Sigmoid colon (tissue), 3 donors: ENCODE data around the gene CNOT3.

Source experiments
- CTCF ChIP-seq, 4 experiments: fragments of 450-650 bp in 3 of 4; fragments of 200-600 bp in 1 of 4; IDR thresholded peaks; one replicate each; pipeline ENCODE4 v1.5.1; 2016 to 2019; ENCODE audit warnings: antibody characterized with exemption in 4 of 4, mild to moderate bottlenecking in 3 of 4, moderate library complexity in 2 of 4
- POLR2A ChIP-seq, 2 donors: fragments of 450-650 bp; IDR thresholded peaks; one replicate each; pipeline ENCODE4 v1.6.1; 2016; ENCODE audit warnings: antibody characterized with exemption in 2 of 2, mild to moderate bottlenecking in 2 of 2, moderate library complexity in 2 of 2

- no peak for TF ChIP-seq CTCF (IDR thresholded peaks at IDR 0.05)
- no peak for TF ChIP-seq POLR2A (IDR thresholded peaks at IDR 0.05)
These were observed 31.7 kb downstream of the CNOT3 start for GRCh38 chr19:54169149-54169740.
